ENCODE results near the gene TVP23A.

DNA sequence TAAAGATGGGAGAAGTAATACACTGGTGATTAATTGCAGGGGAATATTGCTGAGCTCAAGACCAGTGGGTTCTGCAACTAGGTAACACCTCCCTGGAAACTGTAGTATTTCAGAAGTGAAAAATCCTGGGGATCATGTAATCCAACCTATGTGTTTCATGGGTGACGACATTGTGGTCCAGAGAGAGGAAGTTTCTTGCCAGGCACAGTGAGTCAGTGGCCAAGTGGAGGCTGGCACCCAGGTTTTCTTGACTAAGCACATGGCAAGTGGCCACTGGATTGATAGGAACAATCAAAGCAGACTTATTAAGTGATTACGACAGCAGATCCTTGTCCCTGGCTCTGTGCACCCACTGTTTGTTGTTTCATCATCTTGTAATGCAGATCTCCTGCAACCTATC lies 43.8 kb upstream of the TVP23A start:
- TF ChIP-seq YY1 (IDR thresholded peaks at IDR 0.05; ENCODE audit: insufficient read depth, insufficient read length) (no peak), ZNF274 (IDR thresholded peaks at IDR 0.05; ENCODE audit: low read depth, low read length) (no peak)

Measured in NT2/D1 (cell line).